ENCODE results near the gene RACGAP1. TPM values are rescaled to one million over a fixed set of nuclear protein-coding genes. Genes with fewer than 3 reads are reported as not detected.

Gene RACGAP1
- polyA plus RNA-seq (2013, experiment 1 of 2): 60.2 TPM
- 61.2 TPM for polyA plus RNA-seq (2013, experiment 2 of 2)

DNA sequence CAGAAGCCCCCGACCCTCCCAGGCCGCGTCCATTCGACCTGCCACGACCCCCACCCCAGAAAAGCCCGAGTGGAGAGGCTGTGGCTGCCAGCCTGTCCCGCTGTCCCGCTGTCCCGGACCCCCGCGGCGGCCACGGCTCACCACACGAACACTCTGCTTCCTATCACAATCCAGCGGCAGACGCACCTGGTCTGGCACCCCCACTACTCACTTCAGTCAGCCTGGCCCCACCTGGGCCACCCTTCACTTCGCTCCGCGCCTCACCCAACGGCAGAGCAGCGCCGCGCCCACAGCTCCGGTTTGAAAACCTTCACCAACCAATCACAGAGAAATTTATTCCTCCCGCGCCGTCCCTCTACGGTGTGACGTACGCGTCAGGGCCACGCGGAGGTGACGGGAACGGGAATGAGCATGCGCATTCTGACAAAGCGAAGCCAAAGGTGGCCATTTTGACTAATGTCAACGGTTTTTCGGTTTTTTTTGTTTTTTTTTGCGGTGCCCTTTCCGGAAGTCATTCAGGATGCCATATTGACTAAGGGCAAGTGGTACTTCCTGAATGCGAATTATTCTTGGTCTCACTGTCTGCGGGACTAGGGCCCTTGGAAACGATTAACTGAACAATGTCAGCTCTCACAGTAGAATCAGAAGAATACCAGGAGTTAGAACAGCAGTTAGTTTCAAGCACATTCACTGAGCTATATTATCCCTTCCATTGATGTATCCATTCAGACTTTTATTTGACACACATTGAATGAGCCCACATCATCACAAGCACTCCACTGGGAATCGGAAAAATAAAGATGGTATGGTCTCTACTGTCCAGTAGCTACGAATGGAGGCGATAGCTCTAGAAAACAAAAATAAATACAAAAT is at the start of gene RACGAP1:
TSS of gene RACGAP1 (minus strand) at position 308 of the 873 bp plus-strand sequence. CDS start 8,779 bp downstream, outside the sequence.
- Histone ChIP-seq H4K91ac (ENCODE audit: low read depth, low read length, poor library complexity) (no peak within 1 kb of the TSS), H2BK5ac (ENCODE audit: low read length) (peak within 1 kb of the TSS; percentile 91), H2BK120ac (ENCODE audit: low read depth, low read length) (no peak within 1 kb of the TSS), H3K79me1 (ENCODE audit: low read depth, low read length) (peaks cover 5% of the 10 kb centered on the region), H3K27ac (replicated peaks; ENCODE audit: low read length) (peak within 1 kb of the TSS; percentile 60), H4K8ac (ENCODE audit: low read depth, low read length) (no peak within 1 kb of the TSS), H3K27me3 (ENCODE audit: control insufficient read depth in 3 of 3, insufficient read depth in 3 of 3, low read depth in 1 of 3, low read length in 3 of 3) (no peaks in the 10 kb centered on the region), H2BK15ac (ENCODE audit: low read length) (peak within 1 kb of the TSS; percentile 70), H3K14ac (ENCODE audit: low read length) (peak within 1 kb of the TSS; percentile 90), H3K9me3 (replicated peaks in 1 of 2; ENCODE audit: control insufficient read depth in 2 of 2, insufficient read depth in 1 of 2, low read depth in 1 of 2, low read length in 2 of 2) (no peaks in the 10 kb centered on the region), H3K23ac (ENCODE audit: low read depth, low read length, poor library complexity) (peak within 1 kb of the TSS; percentile 97), H2AK5ac (ENCODE audit: low read depth, low read length) (peak within 1 kb of the TSS; percentile 93), H3K4ac (ENCODE audit: low read length) (peak within 1 kb of the TSS; percentile 12), H3K9ac (ENCODE audit: low read depth, low read length, poor library complexity) (peak within 1 kb of the TSS; percentile 95), H2BK12ac (ENCODE audit: low read length) (no peak within 1 kb of the TSS), H3K4me2 (ENCODE audit: insufficient read depth, low read length, poor library complexity, severe bottlenecking) (peak within 1 kb of the TSS; percentile 65), H2AFZ (ENCODE audit: low read length) (peak within 1 kb of the TSS; percentile 88), H3K36me3 (replicated peaks in 1 of 2; ENCODE audit: control insufficient read depth in 2 of 2, insufficient read depth in 2 of 2, low read length in 2 of 2) (peaks cover 0 to 29% of the 10 kb centered on the region in 2 donors), H3K4me1 (ENCODE audit: control insufficient read depth in 2 of 2, insufficient read depth in 1 of 2, low read depth in 1 of 2, low read length in 2 of 2) (peaks cover 0 to 1% of the 10 kb centered on the region in 2 donors), H3K18ac (ENCODE audit: low read length) (peak within 1 kb of the TSS; percentile 95), H3K4me3 (ENCODE audit: low read length in 2 of 2) (peak within 1 kb of the TSS; percentile 95 to 96)
- no CpG with 5 or more reads among the region's 47 CpGs for WGBS, 2 donors (ENCODE audit: extremely low coverage in 2 of 2, insufficient read length in 2 of 2, insufficient replicate concordance in 1 of 2)
- DNase-seq (ENCODE audit: low spot score): peak; percentile 97

- DNase-seq (ENCODE audit: low spot score): no peak
- Histone ChIP-seq H3K4me2 (ENCODE audit: insufficient read depth, low read length, poor library complexity, severe bottlenecking) (no peak overlapping the region), H4K91ac (ENCODE audit: low read depth, low read length, poor library complexity) (no peak overlapping the region), H2AK5ac (ENCODE audit: low read depth, low read length) (no peak overlapping the region), H2BK5ac (ENCODE audit: low read length) (no peak overlapping the region), H3K27ac (replicated peaks; ENCODE audit: low read length) (no peak overlapping the region), H3K79me1 (ENCODE audit: low read depth, low read length) (no peaks in the 10 kb centered on the region), H3K23ac (ENCODE audit: low read depth, low read length, poor library complexity) (no peak overlapping the region), H3K4me3 (ENCODE audit: low read length in 2 of 2) (no peak overlapping the region), H3K9ac (ENCODE audit: low read depth, low read length, poor library complexity) (peak overlapping the region; percentile 3), H3K4me1 (ENCODE audit: control insufficient read depth in 2 of 2, insufficient read depth in 1 of 2, low read depth in 1 of 2, low read length in 2 of 2) (peaks cover 7 to 25% of the 10 kb centered on the region in 2 donors), H3K9me3 (replicated peaks in 1 of 2; ENCODE audit: control insufficient read depth in 2 of 2, insufficient read depth in 1 of 2, low read depth in 1 of 2, low read length in 2 of 2) (no peaks in the 10 kb centered on the region), H2BK15ac (ENCODE audit: low read length) (no peak overlapping the region), H2BK120ac (ENCODE audit: low read depth, low read length) (no peak overlapping the region), H3K18ac (ENCODE audit: low read length) (no peak overlapping the region), H4K8ac (ENCODE audit: low read depth, low read length) (no peak overlapping the region), H2BK12ac (ENCODE audit: low read length) (no peak overlapping the region), H3K4ac (ENCODE audit: low read length) (no peak overlapping the region), H3K14ac (ENCODE audit: low read length) (no peak overlapping the region), H2AFZ (ENCODE audit: low read length) (no peak overlapping the region), H3K27me3 (ENCODE audit: control insufficient read depth in 3 of 3, insufficient read depth in 3 of 3, low read depth in 1 of 3, low read length in 3 of 3) (peaks cover 0 to 2% (median 0%) of the 10 kb centered on the region in 3 experiments), H3K36me3 (replicated peaks in 1 of 2; ENCODE audit: control insufficient read depth in 2 of 2, insufficient read depth in 2 of 2, low read length in 2 of 2) (no peaks in the 10 kb centered on the region)
- no CpG with 5 or more reads among the region's 10 CpGs for WGBS, 2 donors (ENCODE audit: extremely low coverage in 2 of 2, insufficient read length in 2 of 2, insufficient replicate concordance in 1 of 2)
Observed at GRCh38 chr12:50073712-50074111, 48.4 kb upstream of the RACGAP1 start.

DNA sequence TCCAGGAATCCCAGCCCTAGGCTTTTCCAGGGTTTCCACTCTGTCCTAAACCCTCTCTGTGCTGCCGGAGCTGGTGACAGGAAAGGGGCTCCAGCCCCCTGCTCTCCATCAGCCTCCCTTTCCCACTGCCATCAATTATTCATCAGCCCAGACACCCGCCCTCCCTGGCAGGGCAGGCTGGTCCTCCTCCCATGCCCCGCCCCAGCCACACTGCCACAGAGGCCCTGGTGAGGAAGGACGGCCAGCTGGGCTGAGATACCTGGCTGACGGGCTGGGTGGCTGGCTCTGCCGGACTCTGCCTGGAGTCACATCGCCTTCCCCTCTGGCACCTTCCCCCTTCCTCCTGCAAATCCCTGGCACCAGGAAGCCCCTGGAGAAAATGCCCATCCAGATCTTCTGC is 47.9 kb upstream of the RACGAP1 start:
- Histone ChIP-seq H2BK15ac (ENCODE audit: low read length) (no peak overlapping the region), H3K4me2 (ENCODE audit: insufficient read depth, low read length, poor library complexity, severe bottlenecking) (no peak overlapping the region), H3K4me3 (ENCODE audit: low read length in 2 of 2) (no peak overlapping the region), H4K8ac (ENCODE audit: low read depth, low read length) (no peak overlapping the region), H3K36me3 (replicated peaks in 1 of 2; ENCODE audit: control insufficient read depth in 2 of 2, insufficient read depth in 2 of 2, low read length in 2 of 2) (no peaks in the 10 kb centered on the region), H2AFZ (ENCODE audit: low read length) (no peak overlapping the region), H4K91ac (ENCODE audit: low read depth, low read length, poor library complexity) (no peak overlapping the region), H2BK120ac (ENCODE audit: low read depth, low read length) (no peak overlapping the region), H3K4ac (ENCODE audit: low read length) (no peak overlapping the region), H2BK5ac (ENCODE audit: low read length) (no peak overlapping the region), H2AK5ac (ENCODE audit: low read depth, low read length) (peak overlapping the region; percentile 18), H3K79me1 (ENCODE audit: low read depth, low read length) (no peaks in the 10 kb centered on the region), H3K27me3 (ENCODE audit: control insufficient read depth in 3 of 3, insufficient read depth in 3 of 3, low read depth in 1 of 3, low read length in 3 of 3) (peaks cover 0 to 2% (median 0%) of the 10 kb centered on the region in 3 experiments), H3K4me1 (ENCODE audit: control insufficient read depth in 2 of 2, insufficient read depth in 1 of 2, low read depth in 1 of 2, low read length in 2 of 2) (peaks cover 7 to 25% of the 10 kb centered on the region in 2 donors), H2BK12ac (ENCODE audit: low read length) (no peak overlapping the region), H3K9me3 (replicated peaks in 1 of 2; ENCODE audit: control insufficient read depth in 2 of 2, insufficient read depth in 1 of 2, low read depth in 1 of 2, low read length in 2 of 2) (no peaks in the 10 kb centered on the region), H3K23ac (ENCODE audit: low read depth, low read length, poor library complexity) (no peak overlapping the region), H3K9ac (ENCODE audit: low read depth, low read length, poor library complexity) (no peak overlapping the region), H3K27ac (replicated peaks; ENCODE audit: low read length) (no peak overlapping the region), H3K18ac (ENCODE audit: low read length) (no peak overlapping the region), H3K14ac (ENCODE audit: low read length) (no peak overlapping the region)
- WGBS, 2 donors (ENCODE audit: extremely low coverage in 2 of 2, insufficient read length in 2 of 2, insufficient replicate concordance in 1 of 2): no CpG with 5 or more reads among the region's 7 CpGs
- no peak for DNase-seq (ENCODE audit: low spot score)

DNA sequence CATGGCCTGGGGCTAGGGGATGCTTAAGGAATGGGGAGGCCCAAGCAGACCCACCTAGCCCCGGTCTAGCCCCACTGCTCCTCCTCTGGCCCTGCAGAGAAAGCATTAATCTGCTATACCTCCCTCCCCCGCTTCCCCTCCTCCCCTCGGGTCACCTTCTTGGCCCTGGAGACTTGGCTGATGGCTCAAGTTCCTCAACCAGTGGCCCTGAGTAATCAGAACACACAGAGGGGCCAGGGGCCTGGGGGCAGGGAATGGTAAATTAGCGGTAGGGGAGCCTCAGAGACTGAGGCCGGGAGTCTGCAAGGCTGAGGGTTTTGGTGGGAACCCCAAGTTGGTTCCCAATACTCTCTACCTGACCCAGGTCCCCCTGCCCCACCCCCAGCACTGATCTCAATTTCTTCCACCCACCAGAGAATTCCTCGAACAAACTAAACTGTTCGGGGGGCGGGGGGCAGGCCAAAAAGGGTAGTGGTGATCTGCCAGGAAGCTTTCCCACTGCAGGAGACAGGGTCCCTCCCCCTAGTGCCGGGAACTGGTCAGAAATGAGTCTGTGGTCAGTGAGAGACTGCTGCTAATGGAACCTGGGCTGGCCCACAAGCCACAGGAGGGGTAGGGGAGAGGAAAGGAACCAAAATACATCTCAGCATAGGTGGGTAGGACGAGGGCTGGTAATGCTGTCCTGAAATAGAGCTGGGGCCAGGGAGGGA is 47.1 kb upstream of the RACGAP1 start:
- H3K79me1 ChIP-seq (ENCODE audit: low read depth, low read length): no peaks in the 10 kb centered on the region
- H3K36me3 ChIP-seq (replicated peaks in 1 of 2; ENCODE audit: control insufficient read depth in 2 of 2, insufficient read depth in 2 of 2, low read length in 2 of 2): no peaks in the 10 kb centered on the region
- no peak overlapping the region for H2BK15ac ChIP-seq (ENCODE audit: low read length)
- no peak for DNase-seq (ENCODE audit: low spot score)
- no peak overlapping the region for H3K27ac ChIP-seq (replicated peaks; ENCODE audit: low read length)
- H3K4ac ChIP-seq (ENCODE audit: low read length): no peak overlapping the region
- H2AK5ac ChIP-seq (ENCODE audit: low read depth, low read length): peak overlapping the region; percentile 18
- no peak overlapping the region for H3K18ac ChIP-seq (ENCODE audit: low read length)
- H3K4me3 ChIP-seq (ENCODE audit: low read length in 2 of 2): no peak overlapping the region
- H2AFZ ChIP-seq (ENCODE audit: low read length): peak overlapping the region; percentile 67
- H3K27me3 ChIP-seq (ENCODE audit: control insufficient read depth in 3 of 3, insufficient read depth in 3 of 3, low read depth in 1 of 3, low read length in 3 of 3): no peaks in the 10 kb centered on the region
- no peak overlapping the region for H4K8ac ChIP-seq (ENCODE audit: low read depth, low read length)
- peaks cover 7 to 25% of the 10 kb centered on the region in 2 donors for H3K4me1 ChIP-seq (ENCODE audit: control insufficient read depth in 2 of 2, insufficient read depth in 1 of 2, low read depth in 1 of 2, low read length in 2 of 2)
- no peak overlapping the region for H3K23ac ChIP-seq (ENCODE audit: low read depth, low read length, poor library complexity)
- no peaks in the 10 kb centered on the region for H3K9me3 ChIP-seq (replicated peaks in 1 of 2; ENCODE audit: control insufficient read depth in 2 of 2, insufficient read depth in 1 of 2, low read depth in 1 of 2, low read length in 2 of 2)
- no peak overlapping the region for H3K14ac ChIP-seq (ENCODE audit: low read length)
- peak overlapping the region; percentile 87 for H4K91ac ChIP-seq (ENCODE audit: low read depth, low read length, poor library complexity)
- H2BK120ac ChIP-seq (ENCODE audit: low read depth, low read length): no peak overlapping the region
- no peak overlapping the region for H2BK5ac ChIP-seq (ENCODE audit: low read length)
- H3K4me2 ChIP-seq (ENCODE audit: insufficient read depth, low read length, poor library complexity, severe bottlenecking): no peak overlapping the region
- no peak overlapping the region for H3K9ac ChIP-seq (ENCODE audit: low read depth, low read length, poor library complexity)
- no peak overlapping the region for H2BK12ac ChIP-seq (ENCODE audit: low read length)
- no CpG with 5 or more reads among the region's 10 CpGs for WGBS, 2 donors (ENCODE audit: extremely low coverage in 2 of 2, insufficient read length in 2 of 2, insufficient replicate concordance in 1 of 2)
